ENCODE measurements around the gene TNFAIP8L3. TPM values are rescaled to one million over a fixed set of nuclear protein-coding genes. Genes with fewer than 3 reads are reported as not detected.

The TNFAIP8L3 gene
- total RNA-seq, 4 donors from 2014 or later = 3.7 to 12.5 (median 10.0) TPM

DNA sequence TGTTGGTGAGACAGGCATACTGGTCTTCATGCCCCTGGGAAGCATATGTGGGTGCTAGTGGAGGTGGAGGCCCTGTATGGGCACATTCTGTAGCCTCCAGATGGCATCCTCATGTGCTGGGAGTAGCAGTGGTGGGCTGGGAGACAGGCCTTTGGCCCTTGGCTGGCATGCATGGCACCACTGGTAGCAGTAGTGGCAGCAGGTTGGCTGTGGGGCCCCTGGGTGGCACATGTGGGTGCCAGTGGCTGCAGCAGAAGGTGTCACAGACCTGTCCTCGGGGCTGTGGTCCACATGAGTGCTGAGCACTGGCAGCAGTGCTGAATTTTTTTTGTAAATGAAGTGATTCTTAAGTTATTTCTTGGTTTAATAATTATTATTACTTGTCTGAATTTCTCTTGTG, 71.2 kb downstream of the TNFAIP8L3 start:
- 88 to 93% methylated on average over 1 of the region's 1 CpG for WGBS, 2 donors
- TF ChIP-seq EP300 (IDR thresholded peaks at IDR 0.05) (no peak), POLR2A (IDR thresholded peaks at IDR 0.05) (no peak)
- TF ChIP-seq, protein P1, sequence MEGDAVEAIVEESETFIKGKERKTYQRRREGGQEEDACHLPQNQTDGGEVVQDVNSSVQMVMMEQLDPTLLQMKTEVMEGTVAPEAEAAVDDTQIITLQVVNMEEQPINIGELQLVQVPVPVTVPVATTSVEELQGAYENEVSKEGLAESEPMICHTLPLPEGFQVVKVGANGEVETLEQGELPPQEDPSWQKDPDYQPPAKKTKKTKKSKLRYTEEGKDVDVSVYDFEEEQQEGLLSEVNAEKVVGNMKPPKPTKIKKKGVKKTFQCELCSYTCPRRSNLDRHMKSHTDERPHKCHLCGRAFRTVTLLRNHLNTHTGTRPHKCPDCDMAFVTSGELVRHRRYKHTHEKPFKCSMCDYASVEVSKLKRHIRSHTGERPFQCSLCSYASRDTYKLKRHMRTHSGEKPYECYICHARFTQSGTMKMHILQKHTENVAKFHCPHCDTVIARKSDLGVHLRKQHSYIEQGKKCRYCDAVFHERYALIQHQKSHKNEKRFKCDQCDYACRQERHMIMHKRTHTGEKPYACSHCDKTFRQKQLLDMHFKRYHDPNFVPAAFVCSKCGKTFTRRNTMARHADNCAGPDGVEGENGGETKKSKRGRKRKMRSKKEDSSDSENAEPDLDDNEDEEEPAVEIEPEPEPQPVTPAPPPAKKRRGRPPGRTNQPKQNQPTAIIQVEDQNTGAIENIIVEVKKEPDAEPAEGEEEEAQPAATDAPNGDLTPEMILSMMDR (IDR thresholded peaks at IDR 0.05) = no peak

DNA sequence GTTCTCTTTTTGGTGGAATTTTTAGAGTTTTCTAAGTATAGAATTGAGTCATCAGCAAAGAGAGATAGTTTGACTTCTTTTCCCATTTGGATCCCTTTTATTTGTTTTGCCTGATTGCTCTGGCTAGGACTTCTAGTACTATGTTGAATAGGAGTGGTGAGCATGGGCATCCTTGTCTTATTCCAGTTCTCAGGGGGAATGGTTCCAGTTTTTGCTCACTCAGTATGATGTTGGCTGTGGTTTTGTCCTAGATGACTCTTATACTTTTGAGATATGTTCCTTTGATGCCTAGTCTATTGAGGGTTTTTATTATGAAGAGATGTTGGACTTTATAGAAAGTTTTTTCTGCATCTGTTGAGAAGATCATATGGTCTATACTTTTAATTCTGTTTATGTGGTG, 72.5 kb downstream of the TNFAIP8L3 start:
- peaks cover 0 to 8% (median 0%) of the 10 kb centered on the region in 4 donors for H3K9me3 ChIP-seq
- no peak overlapping the region for H3K4me3 ChIP-seq
- DNase-seq (ENCODE audit: low spot score in 2 of 2) = no peak
- H3K36me3 ChIP-seq = no peaks in the 10 kb centered on the region
- TF ChIP-seq POLR2A (IDR thresholded peaks at IDR 0.05) (no peak), EP300 (IDR thresholded peaks at IDR 0.05) (no peak)
- TF ChIP-seq, protein P1 (IDR thresholded peaks at IDR 0.05) = no peak
- no peaks in the 10 kb centered on the region for H3K27me3 ChIP-seq
- no peaks in the 10 kb centered on the region for H3K4me1 ChIP-seq
- H3K27ac ChIP-seq = no peak overlapping the region

More for the DNA sequence above, 71.2 kb downstream of the TNFAIP8L3 start:
- H3K36me3 ChIP-seq = no peaks in the 10 kb centered on the region
- no peaks in the 10 kb centered on the region for H3K4me1 ChIP-seq
- peaks cover 0 to 8% (median 0%) of the 10 kb centered on the region in 4 donors for H3K9me3 ChIP-seq
- no peaks in the 10 kb centered on the region for H3K27me3 ChIP-seq
- H3K4me3 ChIP-seq = no peak overlapping the region
- no peak overlapping the region for H3K27ac ChIP-seq
- DNase-seq (ENCODE audit: low spot score in 2 of 2) = no peak

DNA sequence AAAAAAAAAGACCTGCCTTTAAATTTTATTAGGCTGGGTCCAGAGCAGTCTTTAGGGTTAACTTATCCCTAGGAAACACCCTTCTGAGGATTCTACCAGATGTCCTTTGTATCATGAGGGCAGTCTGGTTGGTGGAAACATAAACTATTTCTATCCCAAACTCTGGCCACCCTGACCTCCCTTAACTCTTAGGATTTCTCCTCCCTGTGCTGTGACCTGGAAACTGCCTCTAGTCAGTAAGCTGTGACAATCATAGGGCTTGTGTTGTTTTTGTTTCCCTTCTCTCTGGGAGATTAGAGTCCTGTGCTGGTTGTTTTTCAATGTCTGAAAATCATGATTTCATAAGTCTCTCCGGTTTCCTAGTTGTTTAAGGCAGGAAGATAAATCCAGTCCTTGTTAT, 78.1 kb downstream of the TNFAIP8L3 start:
- H3K36me3 ChIP-seq = no peaks in the 10 kb centered on the region
- 57 to 84% methylated on average over 1 of the region's 1 CpG for WGBS, 2 donors
- H3K27me3 ChIP-seq = no peaks in the 10 kb centered on the region
- peaks cover 0 to 8% (median 0%) of the 10 kb centered on the region in 4 donors for H3K9me3 ChIP-seq
- no peaks in the 10 kb centered on the region for H3K4me1 ChIP-seq
- TF ChIP-seq, protein P1 (IDR thresholded peaks at IDR 0.05) = no peak
- TF ChIP-seq EP300 (IDR thresholded peaks at IDR 0.05) = no peak
- TF ChIP-seq POLR2A (IDR thresholded peaks at IDR 0.05) = no peak
- H3K27ac ChIP-seq = no peak overlapping the region
- no peak overlapping the region for H3K4me3 ChIP-seq
- no peak for DNase-seq (ENCODE audit: low spot score in 2 of 2)

DNA sequence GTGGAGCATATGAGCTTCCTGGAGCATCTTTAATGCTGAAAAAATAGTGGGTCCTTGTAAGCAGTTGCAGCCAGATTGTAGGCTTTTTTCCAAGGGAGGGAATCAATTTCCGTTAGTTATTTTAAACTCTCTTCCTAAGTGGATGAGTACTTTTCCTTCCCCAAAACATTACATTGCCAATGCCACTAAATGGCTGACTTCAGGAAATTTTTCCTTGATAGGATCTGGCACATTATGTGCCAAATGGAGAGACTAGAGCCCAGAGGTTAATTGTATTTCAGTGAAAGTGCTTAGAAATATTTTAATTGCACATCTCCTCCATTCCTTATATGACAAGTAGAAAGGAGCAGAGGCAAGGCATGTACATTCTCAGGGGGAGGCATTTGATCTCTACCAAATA, 83.5 kb downstream of the TNFAIP8L3 start:
- TF ChIP-seq EP300 (IDR thresholded peaks at IDR 0.05) (no peak), POLR2A (IDR thresholded peaks at IDR 0.05) (no peak)
- TF ChIP-seq, protein P1 (IDR thresholded peaks at IDR 0.05) = no peak
- H3K4me3 ChIP-seq = no peak overlapping the region
- H3K27me3 ChIP-seq = no peaks in the 10 kb centered on the region
- no peaks in the 10 kb centered on the region for H3K4me1 ChIP-seq
- H3K9me3 ChIP-seq = peaks cover 0 to 17% (median 0%) of the 10 kb centered on the region in 4 donors
- no peak overlapping the region for H3K27ac ChIP-seq
- DNase-seq (ENCODE audit: low spot score in 2 of 2) = no peak
- peaks cover 0 to 39% (median 0%) of the 10 kb centered on the region in 3 donors for H3K36me3 ChIP-seq
- 56 to 57% methylated on average over 1 of the region's 1 CpG for WGBS, 2 donors

DNA sequence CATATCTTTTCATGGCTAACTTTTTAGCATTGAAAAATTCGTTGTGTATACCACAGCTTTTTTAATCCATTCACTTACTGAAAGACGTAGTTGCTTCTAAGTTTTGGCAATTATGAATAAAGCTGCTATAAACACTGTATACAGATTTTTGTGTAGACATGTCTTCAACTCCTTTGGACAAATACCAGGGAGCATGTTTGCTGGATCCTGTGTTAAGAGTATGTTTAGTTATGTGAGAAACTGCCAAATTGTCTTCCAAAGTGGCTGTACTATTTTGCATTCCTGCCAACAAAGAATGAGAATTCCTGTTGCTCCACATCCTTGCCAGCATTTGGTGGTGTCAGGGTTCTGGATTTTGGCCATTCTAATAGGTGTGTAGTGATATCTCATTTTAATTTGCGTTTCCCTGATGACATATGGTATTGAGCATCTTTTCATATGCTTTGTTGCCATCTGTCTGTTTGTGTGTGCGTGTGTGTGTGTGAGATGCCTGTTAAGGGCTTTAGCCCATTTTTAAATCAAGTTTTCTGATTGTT, 87.5 kb downstream of the TNFAIP8L3 start:
- no peak for DNase-seq (ENCODE audit: low spot score in 2 of 2)
- TF ChIP-seq POLR2A (IDR thresholded peaks at IDR 0.05) = no peak
- TF ChIP-seq, protein P1 (IDR thresholded peaks at IDR 0.05) = no peak
- no peak for TF ChIP-seq EP300 (IDR thresholded peaks at IDR 0.05)
- H3K27me3 ChIP-seq = no peaks in the 10 kb centered on the region
- H3K9me3 ChIP-seq = peaks cover 0 to 17% (median 0%) of the 10 kb centered on the region in 4 donors
- H3K36me3 ChIP-seq = peaks cover 0 to 75% (median 3%) of the 10 kb centered on the region in 3 donors
- no peak overlapping the region for H3K4me3 ChIP-seq
- 97 to 99% methylated on average over 4 of the region's 4 CpGs for WGBS, 2 donors
- H3K4me1 ChIP-seq = no peaks in the 10 kb centered on the region
- no peak overlapping the region for H3K27ac ChIP-seq

Other genes starting within 250 kb of the TNFAIP8L3 start
- 10 to 100 TPM; 10.2 to 15.3 (median 12.6) TPM for gene AP4E1, start 186.2 kb downstream of the TNFAIP8L3 start, total RNA-seq
- gene CYP19A1, start 243.7 kb upstream of the TNFAIP8L3 start, total RNA-seq = 100 to 1,000 TPM in 1 of 4 donors, 10 to 100 TPM in 2, 1 to 10 TPM in 1; 6.3 to 124 (median 15.6) TPM
- gene GLDN, start 246.7 kb upstream of the TNFAIP8L3 start, total RNA-seq = 10 to 100 TPM; 68.6 to 85.4 (median 79.3) TPM

All from tibial nerve (tissue), 4 donors.